Astrocyte (in vitro differentiated cells and primary cell): ENCODE results near the gene MTRF1L.

Experiments used
- CTCF ChIP-seq: IDR thresholded peaks from 2 replicates; pipeline ENCODE4 v1.5.1; 2011; ENCODE audit warnings: low read depth, mild to moderate bottlenecking, inconsistent platforms, low read length, moderate library complexity; ENCODE audit not compliant: insufficient read depth
- EZH2 ChIP-seq: IDR thresholded peaks from 2 replicates; pipeline ENCODE4 v1.6.1; 2012; ENCODE audit warnings: mild to moderate bottlenecking, low read length, inconsistent platforms; ENCODE audit not compliant: insufficient read depth

GRCh38 chr6:152981989-152982903 is 20.3 kb downstream of the MTRF1L start:
- TF ChIP-seq EZH2, result no peak
- TF ChIP-seq CTCF, result no peak
